ENCODE results near the gene ZNF367. TPM values are rescaled to one million over a fixed set of nuclear protein-coding genes. Genes with fewer than 3 reads are reported as not detected.

The ZNF367 gene
- total and polyA plus RNA-seq, 2 of the 4 experiments (the other 2 are of a cell fraction) = 1.1 to 2.7 TPM

GRCh38 chr9:96458226-96458625 is 40.1 kb upstream of the ZNF367 start:
- dilution Hi-C loops (cut with HindIII; ENCODE audit: low sequenced_read_pairs, unreplicated experiment) (no loop called here), intact Hi-C loops (cut with micrococcal nuclease) (no loop called here)

More at GRCh38 chr9:96458226-96458625, 40.1 kb upstream of the ZNF367 start:
- Histone ChIP-seq H2AK9ac (replicated peaks; ENCODE audit: low read depth, low read length, poor library complexity) (no peak overlapping the region), H3K27me3 (ENCODE audit: control insufficient read depth, insufficient read depth, low read length) (no peaks in the 10 kb centered on the region), H3K4me3 (ENCODE audit: insufficient read depth, low read depth, low read length) (no peak overlapping the region), H3K36me3 (ENCODE audit: control insufficient read depth, insufficient read depth, low read length) (0 out of 2 replicates have a peak, but pooled peaks cover 1% of the 10 kb centered on the region), H3K9ac (ENCODE audit: low read depth, low read length) (no peak overlapping the region), H3K9me3 (ENCODE audit: control insufficient read depth, insufficient read depth, low read length) (no peaks in the 10 kb centered on the region), H3K18ac (ENCODE audit: low read depth, low read length) (no peak overlapping the region), H3K79me1 (ENCODE audit: low read depth in 1 of 2, low read length in 2 of 2) (peaks cover 8 to 56% of the 10 kb centered on the region in 2 experiments; a peak in 3 of 4 replicates), H3K27ac (ENCODE audit: insufficient read depth, low read length) (no peak overlapping the region), H2BK15ac (ENCODE audit: low read depth, low read length) (no peak overlapping the region), H3K56ac (ENCODE audit: extremely low read depth, insufficient read depth, low read length) (no peak overlapping the region), H2AFZ (replicated peaks; ENCODE audit: low read length, poor library complexity) (no peak overlapping the region), H3K9me1 (ENCODE audit: insufficient read depth, low read length) (peaks cover 3% of the 10 kb centered on the region; the same call in 1 of the 2 replicates), H4K5ac (ENCODE audit: low read depth, low read length) (no peak overlapping the region), H3K4me2 (ENCODE audit: low read depth, low read length) (no peak overlapping the region), H4K20me1 (ENCODE audit: insufficient read depth, low read length) (no peaks in the 10 kb centered on the region), H2BK120ac (ENCODE audit: low read depth, low read length) (no peak overlapping the region), H2BK5ac (ENCODE audit: low read depth, low read length, poor library complexity, severe bottlenecking) (no peak overlapping the region), H4K8ac (ENCODE audit: low read depth in 2 of 2, low read length in 2 of 2) (no peak overlapping the region), H3K4me1 (ENCODE audit: control insufficient read depth, insufficient read depth, low read length) (peaks cover 8% of the 10 kb centered on the region), H4K91ac (ENCODE audit: insufficient read depth, low read depth, low read length) (no peak overlapping the region), H3K14ac (replicated peaks; ENCODE audit: low read depth, low read length) (no peak overlapping the region), H3K23ac (ENCODE audit: low read depth, low read length) (no peak overlapping the region), H2BK20ac (ENCODE audit: low read depth, low read length) (no peak overlapping the region), H2AK5ac (ENCODE audit: low read depth, low read length) (no peak overlapping the region), H3K4ac (ENCODE audit: low read depth, low read length) (no peak overlapping the region)
- no TSS peak for BruUV-seq (replicated peaks)
- ChIA-PET CTCF (no interaction called here), POLR2A (ENCODE audit: unreplicated experiment) (no interaction called here)
- in situ Hi-C loops (cut with MboI; ENCODE audit: low sequenced_read_pairs) = no loop called here
- no peak for ATAC-seq (ENCODE audit: low read depth)
- WGBS, 2 experiments (ENCODE audit: extremely low coverage in 2 of 2, insufficient read length in 1 of 2) = 80% methylated on average over 3 of the region's 8 CpGs; no CpG with 5 or more reads in 1 of the 2 experiments
- TF ChIP-seq FOS (IDR thresholded peaks at IDR 0.05; ENCODE audit: low read depth, low read length) (no peak), BHLHE40 (IDR thresholded peaks at IDR 0.05; ENCODE audit: low read depth, low read length) (no peak), MXI1 (IDR thresholded peaks at IDR 0.05; ENCODE audit: borderline replicate concordance, low read depth, low read length) (no peak), RAD21 (IDR thresholded peaks at IDR 0.05; ENCODE audit: low read length) (no peak), MAFK (IDR thresholded peaks at IDR 0.05; ENCODE audit: low read depth, low read length) (no peak), MAZ (IDR thresholded peaks at IDR 0.05; ENCODE audit: borderline replicate concordance, low read depth, low read length) (no peak), CEBPB (IDR thresholded peaks at IDR 0.05; ENCODE audit: low read depth, low read length) (no peak), USF2 (IDR thresholded peaks at IDR 0.05; ENCODE audit: low read depth, low read length) (no peak), ELK1 (IDR thresholded peaks at IDR 0.05; ENCODE audit: borderline replicate concordance, low read depth, low read length) (no peak), RCOR1 (IDR thresholded peaks at IDR 0.05; ENCODE audit: insufficient replicate concordance, low read length) (no peak), SMC3 (IDR thresholded peaks at IDR 0.05; ENCODE audit: low read depth, low read length) (no peak), POLR2A (IDR thresholded peaks at IDR 0.05; ENCODE audit: low read depth, low read length) (no peak), RFX5 (IDR thresholded peaks at IDR 0.05; ENCODE audit: low read depth, low read length) (no peak), CHD1 (IDR thresholded peaks at IDR 0.05; ENCODE audit: low read depth, low read length) (no peak)
- no peak for DNase-seq

All from IMR-90 (cell line).